Liver (tissue), 9 donors: ENCODE measurements around the gene CSNK1D. TPM values are rescaled to one million over a fixed set of nuclear protein-coding genes. Genes with fewer than 3 reads are reported as not detected.

ENCODE experiments used
- DNase-seq: peaks from one replicate; pipeline ENCODE4 v3.0.0-alpha.2; 2017; ENCODE audit warnings: low spot score
- H3K27ac ChIP-seq, 2 donors: one replicate each; pipeline ENCODE4 v1.7.0; 2013; ENCODE audit warnings: inconsistent platforms in 2 of 2, low read length in 2 of 2, control low read depth in 1 of 2, low read depth in 1 of 2, mild to moderate bottlenecking in 1 of 2
- H3K27me3 ChIP-seq, 4 donors: one replicate each; pipeline versions ENCODE4 v1.6.1 to v1.7.0; 2013; ENCODE audit warnings: low read length in 3 of 4, inconsistent platforms in 1 of 4, mild to moderate bottlenecking in 1 of 4, moderate library complexity in 1 of 4; ENCODE audit not compliant: control insufficient read depth in 4 of 4, insufficient read depth in 4 of 4
- H3K36me3 ChIP-seq, 4 donors: one replicate each; pipeline versions ENCODE4 v1.6.1 to v1.7.0; 2013; ENCODE audit warnings: low read length in 3 of 4, mild to moderate bottlenecking in 3 of 4, low read depth in 1 of 4, moderate library complexity in 1 of 4; ENCODE audit not compliant: control insufficient read depth in 4 of 4, insufficient read depth in 3 of 4
- H3K4me1 ChIP-seq, 4 donors: one replicate each; pipeline versions ENCODE4 v1.6.1 to v1.7.0; 2013; ENCODE audit warnings: low read length in 3 of 4, mild to moderate bottlenecking in 3 of 4, moderate library complexity in 1 of 4; ENCODE audit not compliant: control insufficient read depth in 4 of 4, insufficient read depth in 4 of 4
- H3K4me3 ChIP-seq, 3 donors: one replicate each; pipeline versions ENCODE4 v1.6.1 to v1.7.0; 2013; ENCODE audit warnings: low read length in 3 of 3, control low read depth in 1 of 3, low read depth in 1 of 3, mild to moderate bottlenecking in 1 of 3
- H3K9ac ChIP-seq, 2 donors: one replicate each; pipeline ENCODE4 v1.7.0; 2013; ENCODE audit warnings: low read length in 2 of 2, mild to moderate bottlenecking in 2 of 2, moderate library complexity in 2 of 2, control low read depth in 1 of 2, low read depth in 1 of 2
- H3K9me3 ChIP-seq, 4 donors: one replicate each; pipeline versions ENCODE4 v1.6.1 to v1.7.0; 2013; ENCODE audit warnings: low read length in 3 of 4; ENCODE audit not compliant: control insufficient read depth in 4 of 4
- EGR1 ChIP-seq, 2 donors: IDR thresholded peaks; 2 replicates each; pipeline ENCODE4 v1.6.1; 2016 to 2018; ENCODE audit warnings: antibody characterized with exemption in 2 of 2, low read depth in 2 of 2
- FOXA1 ChIP-seq: IDR thresholded peaks from 2 replicates; pipeline ENCODE4 v1.6.1; 2016; ENCODE audit warnings: antibody characterized with exemption
- FOXA2 ChIP-seq: IDR thresholded peaks from 2 replicates; pipeline ENCODE4 v1.6.1; 2016; ENCODE audit warnings: antibody characterized with exemption
- GABPA ChIP-seq, 2 donors: IDR thresholded peaks in 1 of 2; conservative IDR thresholded peaks in 1 of 2; 2 replicates each; pipeline ENCODE4 v1.6.1; 2016; ENCODE audit warnings: antibody characterized with exemption in 2 of 2, mild to moderate bottlenecking in 1 of 2, moderate library complexity in 1 of 2
- HNF4A ChIP-seq, 2 donors: conservative IDR thresholded peaks; 2 replicates each; pipeline ENCODE4 v1.6.1; 2016; ENCODE audit warnings: antibody characterized with exemption in 2 of 2, mild to moderate bottlenecking in 2 of 2
- HNF4G ChIP-seq: IDR thresholded peaks from 2 replicates; pipeline ENCODE4 v1.6.1; 2016; ENCODE audit warnings: antibody characterized with exemption
- JUND ChIP-seq, 2 donors: IDR thresholded peaks; 2 replicates each; pipeline ENCODE4 v1.6.1; 2016; ENCODE audit warnings: antibody characterized with exemption in 2 of 2
- MAX ChIP-seq: IDR thresholded peaks from 2 replicates; pipeline ENCODE4 v1.6.1; 2016; ENCODE audit warnings: antibody characterized with exemption
- NR2F2 ChIP-seq: IDR thresholded peaks from 2 replicates; pipeline ENCODE4 v1.6.1; 2016; ENCODE audit warnings: antibody characterized with exemption
- RAD21 ChIP-seq, 2 donors: IDR thresholded peaks; 2 replicates each; pipeline ENCODE4 v1.6.1; 2016; ENCODE audit warnings: antibody characterized with exemption in 2 of 2, mild to moderate bottlenecking in 2 of 2
- REST ChIP-seq: IDR thresholded peaks from 2 replicates; pipeline ENCODE4 v1.6.1; 2016; ENCODE audit warnings: antibody characterized with exemption, mild to moderate bottlenecking
- RXRA ChIP-seq, 2 donors: IDR thresholded peaks; 2 replicates each; pipeline ENCODE4 v1.6.1; 2017 to 2018; ENCODE audit warnings: antibody characterized with exemption in 2 of 2, mild to moderate bottlenecking in 1 of 2
- SP1 ChIP-seq: IDR thresholded peaks from 2 replicates; pipeline ENCODE4 v1.6.1; 2018; ENCODE audit warnings: antibody characterized with exemption, mild to moderate bottlenecking
- TAF1 ChIP-seq: conservative IDR thresholded peaks from 2 replicates; pipeline ENCODE4 v1.6.1; 2016; ENCODE audit warnings: antibody characterized with exemption, mild to moderate bottlenecking
- ZBTB33 ChIP-seq: IDR thresholded peaks from 2 replicates; pipeline ENCODE4 v1.6.1; 2016; ENCODE audit warnings: antibody characterized with exemption
- WGBS: extraction: QIAGEN DNeasy Blood & Tissue Kit; methylation state at CpG from one replicate; pipeline ENCODE4 v1.1.7; 2013; 5-methylcytosine and 5-hydroxymethylcytosine counted together
- polyA plus RNA-seq, 2 donors: library from polyadenylated mRNA; stranded (reverse) in 1 of 2; unstranded in 1 of 2; fragments of 200-250 nt in 1 of 2; fragments of >200 nt in 1 of 2; fragmentation: Nextera tagmentation in 1 of 2; extraction: Ambion mirVana in 1 of 2; gene quantifications; one replicate each; pipeline versions ENCODE4 v1.2.1 to v1.2.3, GENCODE V29; 2013 to 2015
- total RNA-seq, 2 donors: library from RNA; depleted of rRNA; stranded (reverse); fragments of >200 nt; gene quantifications; one replicate each; pipeline ENCODE4 v1.2.3, GENCODE V29; 2014
- donor health status: healthy.
- donor health status: healthy.
- donor health status: healthy.
- donor health status: healthy.
- donor health status: healthy.

CSNK1D gene
- total and polyA plus RNA-seq, 4 donors = 22.0 to 49.0 (median 34.2) TPM

- Histone ChIP-seq H3K4me3 (no peak overlapping the region), H3K27ac (peak overlapping the region; percentile 88), H3K27me3 (no peaks in the 10 kb centered on the region), H3K36me3 (peaks cover 14 to 40% (median 28%) of the 10 kb centered on the region in 4 donors), H3K9me3 (no peaks in the 10 kb centered on the region), H3K9ac (peak overlapping the region; percentile 60 to 67), H3K4me1 (peaks cover 32 to 62% (median 47%) of the 10 kb centered on the region in 4 donors)
- 30% methylated on average over 24 of the region's 24 CpGs for WGBS
- no peak for DNase-seq
- TF ChIP-seq EGR1 (IDR thresholded peaks at IDR 0.05; ENCODE audit: low read depth in 2 of 2) (no peak), RXRA (IDR thresholded peaks at IDR 0.05) (no peak), JUND (IDR thresholded peaks at IDR 0.05) (no peak), HNF4A (conservative IDR thresholded peaks at IDR 0.05) (no peak), GABPA (IDR thresholded peaks at IDR 0.05 in 1 of 2, conservative IDR thresholded peaks at IDR 0.05 in 1 of 2) (no peak)
Measured at GRCh38 chr17:82242698-82242976, 30.9 kb downstream of the CSNK1D start.

- DNase-seq = peak; percentile 63
- Histone ChIP-seq H3K27ac (peak overlapping the region; percentile 88), H3K27me3 (no peaks in the 10 kb centered on the region), H3K4me1 (peaks cover 32 to 60% (median 47%) of the 10 kb centered on the region in 4 donors), H3K9ac (peak overlapping the region; percentile 60 to 67), H3K4me3 (no peak overlapping the region), H3K36me3 (peaks cover 14 to 35% (median 26%) of the 10 kb centered on the region in 4 donors), H3K9me3 (no peaks in the 10 kb centered on the region)
- 15% methylated on average over 20 of the region's 20 CpGs for WGBS
- no peak for TF ChIP-seq GABPA (IDR thresholded peaks at IDR 0.05 in 1 of 2, conservative IDR thresholded peaks at IDR 0.05 in 1 of 2)
- no peak for TF ChIP-seq TAF1
- no peak for TF ChIP-seq ZBTB33
- no peak for TF ChIP-seq MAX
- peak in 1 of 2 donors; percentile 52 for TF ChIP-seq RXRA (IDR thresholded peaks at IDR 0.05)
- no peak for TF ChIP-seq RAD21 (IDR thresholded peaks at IDR 0.05)
- TF ChIP-seq HNF4A (conservative IDR thresholded peaks at IDR 0.05) = peak in 1 of 2 donors; percentile 9
Measured at GRCh38 chr17:82241926-82242697, 31.4 kb downstream of the CSNK1D start.

- Histone ChIP-seq H3K9me3 (no peaks in the 10 kb centered on the region), H3K9ac (no peak overlapping the region), H3K27ac (peak overlapping the region; percentile 88), H3K4me3 (no peak overlapping the region), H3K27me3 (no peaks in the 10 kb centered on the region), H3K36me3 (peaks cover 11 to 27% (median 25%) of the 10 kb centered on the region in 4 donors), H3K4me1 (peaks cover 32 to 64% (median 49%) of the 10 kb centered on the region in 4 donors)
- 45% methylated on average over 27 of the region's 27 CpGs for WGBS
- DNase-seq = no peak
- TF ChIP-seq REST (no peak), HNF4G (no peak), JUND (IDR thresholded peaks at IDR 0.05) (no peak), SP1 (peak; percentile 47), RAD21 (IDR thresholded peaks at IDR 0.05) (peak in 1 of 2 donors; percentile 12), FOXA2 (no peak), ZBTB33 (no peak), NR2F2 (no peak), RXRA (IDR thresholded peaks at IDR 0.05) (peak in 1 of 2 donors; percentile 51), FOXA1 (no peak), MAX (no peak), HNF4A (conservative IDR thresholded peaks at IDR 0.05) (peak; percentile 46 to 47)
Measured at GRCh38 chr17:82241183-82241925, 32.1 kb downstream of the CSNK1D start.
